Islet precursor cell (in vitro differentiated cells): ENCODE data around the gene ANKRD44.

Source experiments
- DNase-seq: peaks from one replicate; pipeline ENCODE4 v3.0.0-alpha.2; 2018

Gene ANKRD44

GRCh38 chr2:197204519-197205250 lies 105.9 kb downstream of the ANKRD44 start:
- DNase-seq: no peak

- DNase-seq: no peak
Measured at GRCh38 chr2:197201874-197202273, 108.7 kb downstream of the ANKRD44 start.

GRCh38 chr2:197200762-197201058 lies 109.9 kb downstream of the ANKRD44 start:
- DNase-seq: no peak

GRCh38 chr2:197200051-197200761 lies 110.4 kb downstream of the ANKRD44 start:
- DNase-seq: no peak

- DNase-seq: no peak
Measured at GRCh38 chr2:197198890-197199289, 111.7 kb downstream of the ANKRD44 start.

- DNase-seq: no peak
Measured at GRCh38 chr2:197197895-197198311, 112.7 kb downstream of the ANKRD44 start.

GRCh38 chr2:197196541-197197180 lies 113.9 kb downstream of the ANKRD44 start:
- DNase-seq: no peak

GRCh38 chr2:197195518-197195917 lies 115.1 kb downstream of the ANKRD44 start:
- DNase-seq: no peak

GRCh38 chr2:197191940-197192322 lies 118.6 kb downstream of the ANKRD44 start:
- DNase-seq: no peak

- DNase-seq: no peak
Measured at GRCh38 chr2:197191177-197191939, 119.2 kb downstream of the ANKRD44 start.

- DNase-seq: no peak
Measured at GRCh38 chr2:197190100-197190432, 120.5 kb downstream of the ANKRD44 start.

- DNase-seq: peak; percentile 80
Measured at GRCh38 chr2:197189426-197190099, 121.0 kb downstream of the ANKRD44 start.

- no peak for DNase-seq
Measured at GRCh38 chr2:197185676-197186075, 124.9 kb downstream of the ANKRD44 start.

GRCh38 chr2:197184959-197185586 lies 125.5 kb downstream of the ANKRD44 start:
- DNase-seq: no peak

GRCh38 chr2:197183355-197183754 lies 127.2 kb downstream of the ANKRD44 start:
- DNase-seq: no peak

GRCh38 chr2:197182668-197183067 lies 127.9 kb downstream of the ANKRD44 start:
- DNase-seq: no peak

- DNase-seq: no peak
Measured at GRCh38 chr2:197181491-197181890, 129.1 kb downstream of the ANKRD44 start.

GRCh38 chr2:197179744-197180498 lies 130.7 kb downstream of the ANKRD44 start:
- DNase-seq: peak; percentile 85

GRCh38 chr2:197176522-197176921 lies 134.1 kb downstream of the ANKRD44 start:
- no peak for DNase-seq

GRCh38 chr2:197174539-197175094 lies 136.0 kb downstream of the ANKRD44 start:
- DNase-seq: no peak

GRCh38 chr2:197171582-197171981 lies 139.0 kb downstream of the ANKRD44 start:
- DNase-seq: no peak
